ENCODE results near the gene GUF1.

Gene GUF1

GRCh38 chr4:44678094-44679041, at the start of gene GUF1:
GUF1 (plus strand) TSS chr4:44678420; CDS start chr4:44678623, 203 bp downstream.
- peak within 1 kb of the TSS; percentile 94 for H3K27ac Mint-ChIP-seq
- peak within 1 kb of the TSS; percentile 98 for H3K4me3 Mint-ChIP-seq
- H3K27me3 Mint-ChIP-seq, result no peaks in the 10 kb centered on the region
- peaks cover 5% of the 10 kb centered on the region for H3K36me3 Mint-ChIP-seq
- no peaks in the 10 kb centered on the region for H3K9me3 Mint-ChIP-seq
- H3K4me1 Mint-ChIP-seq, result peaks cover 18% of the 10 kb centered on the region
- ATAC-seq, result peak; percentile 98

- Mint-ChIP-seq H3K4me1 (peaks cover 6% of the 10 kb centered on the region), H3K9me3 (no peaks in the 10 kb centered on the region), H3K27me3 (peaks cover 22% of the 10 kb centered on the region), H3K36me3 (no peaks in the 10 kb centered on the region), H3K27ac (no peak overlapping the region), H3K4me3 (no peak overlapping the region)
- ATAC-seq, result peak; percentile 55
Measured at GRCh38 chr4:44629280-44629866, 48.8 kb upstream of the GUF1 start.

GRCh38 chr4:44632089-44632488, 46.1 kb upstream of the GUF1 start:
- ATAC-seq, result no peak
- Mint-ChIP-seq H3K27ac (no peak overlapping the region), H3K4me1 (peaks cover 6% of the 10 kb centered on the region)

GRCh38 chr4:44632733-44633132, 45.5 kb upstream of the GUF1 start:
- H3K27ac Mint-ChIP-seq, result no peak overlapping the region
- peaks cover 22% of the 10 kb centered on the region for H3K27me3 Mint-ChIP-seq
- H3K4me3 Mint-ChIP-seq, result no peak overlapping the region
- H3K4me1 Mint-ChIP-seq, result peaks cover 6% of the 10 kb centered on the region
- no peaks in the 10 kb centered on the region for H3K36me3 Mint-ChIP-seq
- no peaks in the 10 kb centered on the region for H3K9me3 Mint-ChIP-seq
- no peak for ATAC-seq

More at GRCh38 chr4:44632089-44632488, 46.1 kb upstream of the GUF1 start:
- H3K9me3 Mint-ChIP-seq, result no peaks in the 10 kb centered on the region
- no peak overlapping the region for H3K4me3 Mint-ChIP-seq
- H3K27me3 Mint-ChIP-seq, result peaks cover 22% of the 10 kb centered on the region
- no peaks in the 10 kb centered on the region for H3K36me3 Mint-ChIP-seq

GRCh38 chr4:44638091-44638490, 40.1 kb upstream of the GUF1 start:
- Mint-ChIP-seq H3K36me3 (no peaks in the 10 kb centered on the region), H3K27ac (no peak overlapping the region), H3K4me3 (no peak overlapping the region), H3K27me3 (no peaks in the 10 kb centered on the region), H3K4me1 (no peaks in the 10 kb centered on the region), H3K9me3 (peaks cover 5% of the 10 kb centered on the region)
- ATAC-seq, result no peak

- H3K36me3 Mint-ChIP-seq, result no peaks in the 10 kb centered on the region
- H3K27ac Mint-ChIP-seq, result no peak overlapping the region
- H3K27me3 Mint-ChIP-seq, result no peaks in the 10 kb centered on the region
- H3K9me3 Mint-ChIP-seq, result peaks cover 8% of the 10 kb centered on the region
- H3K4me1 Mint-ChIP-seq, result no peaks in the 10 kb centered on the region
- no peak overlapping the region for H3K4me3 Mint-ChIP-seq
- no peak for ATAC-seq
Measured at GRCh38 chr4:44646151-44646550, 32.1 kb upstream of the GUF1 start.

- Mint-ChIP-seq H3K27ac (no peak within 1 kb of the TSS), H3K9me3 (no peaks in the 10 kb centered on the region), H3K4me3 (no peak within 1 kb of the TSS), H3K36me3 (no peaks in the 10 kb centered on the region), H3K27me3 (peaks cover 10% of the 10 kb centered on the region), H3K4me1 (no peaks in the 10 kb centered on the region)
- ATAC-seq, result no peak
Measured at GRCh38 chr4:44651425-44651824, 26.8 kb upstream of the GUF1 start, which contains the start of gene YIPF7. YIPF7 (minus strand) TSS chr4:44651625; CDS start chr4:44650100, 1,525 bp downstream.

GRCh38 chr4:44652002-44652401, 26.2 kb upstream of the GUF1 start:
- Mint-ChIP-seq H3K27ac (no peak overlapping the region), H3K4me3 (no peak overlapping the region), H3K27me3 (peaks cover 10% of the 10 kb centered on the region), H3K4me1 (no peaks in the 10 kb centered on the region), H3K9me3 (no peaks in the 10 kb centered on the region), H3K36me3 (no peaks in the 10 kb centered on the region)
- ATAC-seq, result no peak

- no peak for ATAC-seq
- Mint-ChIP-seq H3K4me3 (no peak overlapping the region), H3K27me3 (no peaks in the 10 kb centered on the region), H3K36me3 (no peaks in the 10 kb centered on the region), H3K9me3 (no peaks in the 10 kb centered on the region), H3K27ac (no peak overlapping the region), H3K4me1 (peaks cover 9% of the 10 kb centered on the region)
Measured at GRCh38 chr4:44660396-44660795, 17.8 kb upstream of the GUF1 start.

GRCh38 chr4:44661940-44662622, 16.1 kb upstream of the GUF1 start:
- Mint-ChIP-seq H3K36me3 (no peaks in the 10 kb centered on the region), H3K9me3 (no peaks in the 10 kb centered on the region), H3K27ac (peak overlapping the region; percentile 10), H3K4me3 (no peak overlapping the region), H3K4me1 (peaks cover 9% of the 10 kb centered on the region), H3K27me3 (peaks cover under 1% of the 10 kb centered on the region)
- no peak for ATAC-seq

- peaks cover 6% of the 10 kb centered on the region for H3K27me3 Mint-ChIP-seq
- no peaks in the 10 kb centered on the region for H3K36me3 Mint-ChIP-seq
- ATAC-seq, result no peak
- peaks cover 9% of the 10 kb centered on the region for H3K4me1 Mint-ChIP-seq
- no peaks in the 10 kb centered on the region for H3K9me3 Mint-ChIP-seq
- H3K27ac Mint-ChIP-seq, result peak overlapping the region; percentile 10
- no peak overlapping the region for H3K4me3 Mint-ChIP-seq
Measured at GRCh38 chr4:44662623-44663005, 15.6 kb upstream of the GUF1 start.

- peaks cover 9% of the 10 kb centered on the region for H3K4me1 Mint-ChIP-seq
- H3K9me3 Mint-ChIP-seq, result no peaks in the 10 kb centered on the region
- ATAC-seq, result no peak
- H3K27ac Mint-ChIP-seq, result no peak overlapping the region
- H3K27me3 Mint-ChIP-seq, result peaks cover 10% of the 10 kb centered on the region
- H3K36me3 Mint-ChIP-seq, result no peaks in the 10 kb centered on the region
- H3K4me3 Mint-ChIP-seq, result no peak overlapping the region
Measured at GRCh38 chr4:44663539-44664263, 14.5 kb upstream of the GUF1 start.

- Mint-ChIP-seq H3K4me1 (no peaks in the 10 kb centered on the region), H3K9me3 (no peaks in the 10 kb centered on the region), H3K27me3 (peaks cover 10% of the 10 kb centered on the region), H3K4me3 (no peak overlapping the region), H3K27ac (no peak overlapping the region), H3K36me3 (no peaks in the 10 kb centered on the region)
- ATAC-seq, result no peak
Measured at GRCh38 chr4:44668526-44668925, 9.7 kb upstream of the GUF1 start.

- Mint-ChIP-seq H3K4me1 (no peaks in the 10 kb centered on the region), H3K36me3 (no peaks in the 10 kb centered on the region), H3K9me3 (no peaks in the 10 kb centered on the region), H3K4me3 (no peak overlapping the region), H3K27ac (no peak overlapping the region), H3K27me3 (peaks cover 10% of the 10 kb centered on the region)
- ATAC-seq, result no peak
Measured at GRCh38 chr4:44670506-44671199, 7.6 kb upstream of the GUF1 start.

Data from stimulated activated memory B cell treated with anti-CD40 and anti-IgM and Interleukin-4, amounts not matched to agents 10 μg/mL and 1 μg/mL and 100 μg/mL, for 72 hours (primary cell).